KMS-11 (cell line): ENCODE measurements around the gene OSBPL9.

ENCODE experiments used
- H2AFZ ChIP-seq: fragments of 200-600 bp; sonication (generic); 2 replicates; pipeline ENCODE4 v1.6.1; 2016; ENCODE audit warnings: antibody characterized with exemption, mixed run types, low read depth
- H3K27ac ChIP-seq: fragments of 200-600 bp; sonication (generic); 2 replicates; pipeline ENCODE4 v1.6.1; 2016; ENCODE audit warnings: mild to moderate bottlenecking, mixed run types
- H3K27me3 ChIP-seq: fragments of 200-600 bp; sonication (generic); 2 replicates; pipeline ENCODE4 v1.6.1; 2017; ENCODE audit warnings: mild to moderate bottlenecking, low read depth, mixed run types, moderate library complexity; ENCODE audit not compliant: insufficient read depth
- H3K36me3 ChIP-seq: fragments of 200-600 bp; sonication (generic); 2 replicates; pipeline ENCODE4 v1.6.1; 2017; ENCODE audit warnings: mild to moderate bottlenecking, mixed run types; ENCODE audit not compliant: insufficient read depth
- H3K4me1 ChIP-seq: fragments of 200-600 bp; sonication (generic); 2 replicates; pipeline ENCODE4 v1.6.1; 2016; ENCODE audit warnings: mild to moderate bottlenecking, low read depth, mixed run types; ENCODE audit not compliant: poor library complexity, severe bottlenecking
- H3K4me2 ChIP-seq: fragments of 200-600 bp; sonication (generic); 2 replicates; pipeline ENCODE4 v1.7.0; 2016; ENCODE audit warnings: mild to moderate bottlenecking, mixed run types
- H3K4me3 ChIP-seq: fragments of 200-600 bp; sonication (generic); IDR thresholded peaks from 2 replicates; pipeline ENCODE4 v1.6.1; 2017; ENCODE audit warnings: low read depth, low read length, mixed read lengths; ENCODE audit not compliant: insufficient read depth
- H3K79me2 ChIP-seq: fragments of 200-600 bp; sonication (generic); 2 replicates; pipeline ENCODE4 v1.6.1; 2016; ENCODE audit warnings: low read depth, mixed run types; ENCODE audit not compliant: insufficient read depth
- H3K9ac ChIP-seq: fragments of 200-600 bp; sonication (generic); 2 replicates; pipeline ENCODE4 v1.6.1; 2016; ENCODE audit warnings: mild to moderate bottlenecking, mixed run types
- H4K20me1 ChIP-seq: fragments of 200-600 bp; sonication (generic); 2 replicates; pipeline ENCODE4 v1.6.1; 2016; ENCODE audit warnings: mild to moderate bottlenecking, mixed run types; ENCODE audit not compliant: insufficient read depth
- CTCF ChIP-seq: fragments of 200-600 bp; sonication (generic); conservative IDR thresholded peaks from 2 replicates; pipeline ENCODE4 v1.6.1; 2017; ENCODE audit warnings: low read depth, mild to moderate bottlenecking, antibody characterized with exemption, low read length, moderate library complexity, mixed read lengths

OSBPL9 gene

GRCh38 chr1:51594716-51595115 lies 22.2 kb upstream of the OSBPL9 start:
- TF ChIP-seq CTCF = no peak
- Histone ChIP-seq H3K9ac (no peak overlapping the region), H2AFZ (no peak overlapping the region), H3K4me1 (no peaks in the 10 kb centered on the region), H3K27me3 (no peaks in the 10 kb centered on the region), H3K4me2 (no peak overlapping the region), H3K36me3 (no peaks in the 10 kb centered on the region), H4K20me1 (no peaks in the 10 kb centered on the region), H3K79me2 (no peaks in the 10 kb centered on the region), H3K27ac (no peak overlapping the region), H3K4me3 (no peak overlapping the region)

- H3K36me3 ChIP-seq = no peaks in the 10 kb centered on the region
- no peaks in the 10 kb centered on the region for H3K4me1 ChIP-seq
- no peak overlapping the region for H3K27ac ChIP-seq
- H4K20me1 ChIP-seq = no peaks in the 10 kb centered on the region
- TF ChIP-seq CTCF = no peak
- no peak overlapping the region for H3K4me2 ChIP-seq
- no peaks in the 10 kb centered on the region for H3K27me3 ChIP-seq
- no peaks in the 10 kb centered on the region for H3K79me2 ChIP-seq
- H3K4me3 ChIP-seq = no peak overlapping the region
- no peak overlapping the region for H2AFZ ChIP-seq
- no peak overlapping the region for H3K9ac ChIP-seq
Measured at GRCh38 chr1:51600529-51600928, 16.4 kb upstream of the OSBPL9 start.

GRCh38 chr1:51600965-51601364 lies 15.9 kb upstream of the OSBPL9 start:
- no peak overlapping the region for H3K4me2 ChIP-seq
- H4K20me1 ChIP-seq = no peaks in the 10 kb centered on the region
- H2AFZ ChIP-seq = no peak overlapping the region
- no peak overlapping the region for H3K4me3 ChIP-seq
- H3K36me3 ChIP-seq = no peaks in the 10 kb centered on the region
- no peaks in the 10 kb centered on the region for H3K79me2 ChIP-seq
- H3K4me1 ChIP-seq = no peaks in the 10 kb centered on the region
- no peak overlapping the region for H3K27ac ChIP-seq
- no peak overlapping the region for H3K9ac ChIP-seq
- no peak for TF ChIP-seq CTCF
- H3K27me3 ChIP-seq = no peaks in the 10 kb centered on the region

GRCh38 chr1:51605961-51606723 lies 10.8 kb upstream of the OSBPL9 start:
- TF ChIP-seq CTCF = no peak
- Histone ChIP-seq H3K27me3 (no peaks in the 10 kb centered on the region), H3K27ac (no peak overlapping the region), H3K9ac (no peak overlapping the region), H3K4me3 (no peak overlapping the region), H3K4me2 (no peak overlapping the region), H4K20me1 (no peaks in the 10 kb centered on the region), H3K36me3 (no peaks in the 10 kb centered on the region), H3K4me1 (no peaks in the 10 kb centered on the region), H3K79me2 (no peaks in the 10 kb centered on the region), H2AFZ (no peak overlapping the region)
